WTC11 (cell line): ENCODE data around the gene CD9. TPM values are rescaled to one million over a fixed set of nuclear protein-coding genes. Genes with fewer than 3 reads are reported as not detected.

Experiments used
- ATAC-seq: fragments of 200-7000 bp; cut with Tn5 transposase; 2 replicates; pipeline ENCODE4 v1.10.0; 2021; ENCODE audit warnings: mild to moderate bottlenecking, moderate library complexity
- CTCF ChIA-PET: fragments of 300-600 bp; sonication (Branson Sonifier 250); formaldehyde crosslinking; loops from one replicate; lab custom pipeline; 2021; ENCODE audit warnings: antibody characterized with exemption; lab: Charles Lee
- POLR2A ChIA-PET: fragments of 350-600 bp; sonication (Branson Sonifier 250); formaldehyde crosslinking; loops from one replicate; lab custom pipeline; 2021; ENCODE audit warnings: antibody characterized with exemption; lab: Charles Lee
- DNase-seq: peaks from one replicate; pipeline ENCODE4 v3.0.0; 2021; ENCODE audit warnings: low spot score
- H3K27ac Mint-ChIP-seq: 2 replicates; pipeline ENCODE4 v1.8.0; 2021; ENCODE audit warnings: mixed read lengths
- H3K27me3 Mint-ChIP-seq: 2 replicates; pipeline ENCODE4 v1.8.0; 2021; ENCODE audit warnings: low read depth, mild to moderate bottlenecking, moderate library complexity, mixed read lengths
- H3K36me3 Mint-ChIP-seq: 2 replicates; pipeline ENCODE4 v1.8.0; 2021; ENCODE audit warnings: mixed read lengths
- H3K4me1 Mint-ChIP-seq: 2 replicates; pipeline ENCODE4 v1.8.0; 2022; ENCODE audit warnings: mixed read lengths
- H3K4me3 Mint-ChIP-seq: 2 replicates; pipeline ENCODE4 v1.8.0; 2021; ENCODE audit warnings: mild to moderate bottlenecking, moderate library complexity, mixed read lengths
- H3K9me3 Mint-ChIP-seq: 2 replicates; pipeline ENCODE4 v1.8.0; 2021; ENCODE audit warnings: mixed read lengths
- ATF3 ChIP-seq: sonication (generic); formaldehyde crosslinking; conservative IDR thresholded peaks from 2 replicates; pipeline ENCODE4 v1.8.1; 2022; ENCODE audit warnings: mild to moderate bottlenecking, missing genetic modification reagents
- E2F1 ChIP-seq: sonication (generic); formaldehyde crosslinking; IDR thresholded peaks from 2 replicates; pipeline ENCODE4 v1.8.0; 2022; ENCODE audit warnings: mild to moderate bottlenecking, missing genetic modification reagents
- ERG ChIP-seq: fragments of 250-450 bp; sonication (Bioruptor Pico); IDR thresholded peaks from 2 replicates; pipeline ENCODE4 v1.8.0; 2021; ENCODE audit warnings: mild to moderate bottlenecking
- GABPB1 ChIP-seq: sonication (generic); formaldehyde crosslinking; IDR thresholded peaks from 2 replicates; pipeline ENCODE4 v1.8.1; 2023; ENCODE audit warnings: mild to moderate bottlenecking, missing genetic modification reagents
- HMGXB4 ChIP-seq: sonication (generic); formaldehyde crosslinking; IDR thresholded peaks from 2 replicates; pipeline ENCODE4 v1.8.1; 2023; ENCODE audit warnings: mild to moderate bottlenecking, moderate library complexity, missing genetic modification reagents
- JUN ChIP-seq: sonication (generic); formaldehyde crosslinking; IDR thresholded peaks from 2 replicates; pipeline ENCODE4 v1.8.0; 2023; ENCODE audit warnings: mild to moderate bottlenecking, missing genetic modification reagents
- KAT7 ChIP-seq: sonication (generic); formaldehyde crosslinking; IDR thresholded peaks from 2 replicates; pipeline ENCODE4 v1.8.1; 2023; ENCODE audit warnings: missing genetic modification reagents, mild to moderate bottlenecking, borderline replicate concordance
- MYBL2 ChIP-seq: sonication (generic); formaldehyde crosslinking; IDR thresholded peaks from 2 replicates; pipeline ENCODE4 v1.8.1; 2023; ENCODE audit warnings: mild to moderate bottlenecking, moderate library complexity, missing genetic modification reagents
- NFE2L1 ChIP-seq: sonication (generic); formaldehyde crosslinking; IDR thresholded peaks from 2 replicates; pipeline ENCODE4 v1.8.1; 2023; ENCODE audit warnings: missing genetic modification reagents
- NR1H2 ChIP-seq: sonication (generic); formaldehyde crosslinking; IDR thresholded peaks from 2 replicates; pipeline ENCODE4 v1.9.0; 2021; ENCODE audit warnings: mild to moderate bottlenecking, moderate library complexity, missing genetic modification reagents
- NR3C1 ChIP-seq: sonication (generic); formaldehyde crosslinking; conservative IDR thresholded peaks from 2 replicates; pipeline ENCODE4 v1.8.1; 2023; ENCODE audit warnings: low read depth, mild to moderate bottlenecking, missing genetic modification reagents
- PRDM15 ChIP-seq: sonication (generic); formaldehyde crosslinking; IDR thresholded peaks from 2 replicates; pipeline ENCODE4 v1.8.0; 2022; ENCODE audit warnings: missing genetic modification reagents
- PRRX2 ChIP-seq: fragments of 250-450 bp; sonication (Bioruptor Pico); IDR thresholded peaks from 2 replicates; pipeline ENCODE4 v1.8.0; 2021; ENCODE audit warnings: mild to moderate bottlenecking
- SMAD4 ChIP-seq: sonication (generic); formaldehyde crosslinking; IDR thresholded peaks from 2 replicates; pipeline ENCODE4 v1.8.0; 2022; ENCODE audit warnings: mild to moderate bottlenecking, missing genetic modification reagents
- SP1 ChIP-seq: sonication (generic); formaldehyde crosslinking; conservative IDR thresholded peaks from 2 replicates; pipeline ENCODE4 v1.8.1; 2022; ENCODE audit warnings: missing genetic modification reagents
- TEAD1 ChIP-seq: sonication (generic); formaldehyde crosslinking; IDR thresholded peaks from 2 replicates; pipeline ENCODE4 v1.8.0; 2022; ENCODE audit warnings: mild to moderate bottlenecking, missing genetic modification reagents
- TP53 ChIP-seq: sonication (generic); formaldehyde crosslinking; IDR thresholded peaks from 2 replicates; pipeline ENCODE4 v1.8.1; 2023; ENCODE audit warnings: mild to moderate bottlenecking, missing genetic modification reagents
- ZBTB43 ChIP-seq: sonication (generic); formaldehyde crosslinking; IDR thresholded peaks from 2 replicates; pipeline ENCODE4 v1.8.1; 2023; ENCODE audit warnings: mild to moderate bottlenecking, missing genetic modification reagents
- ZNF121 ChIP-seq: sonication (generic); formaldehyde crosslinking; IDR thresholded peaks from 2 replicates; pipeline ENCODE4 v1.8.0; 2023; ENCODE audit warnings: missing genetic modification reagents
- ZNF232 ChIP-seq: sonication (generic); formaldehyde crosslinking; IDR thresholded peaks from 2 replicates; pipeline ENCODE4 v1.8.0; 2022; ENCODE audit warnings: mild to moderate bottlenecking, missing genetic modification reagents
- ZNF317 ChIP-seq: sonication (generic); formaldehyde crosslinking; IDR thresholded peaks from 2 replicates; pipeline ENCODE4 v1.8.1; 2023; ENCODE audit warnings: low read depth, mild to moderate bottlenecking, moderate library complexity, missing genetic modification reagents, borderline replicate concordance
- ZNF425 ChIP-seq: fragments of 250-450 bp; sonication (Bioruptor Pico); conservative IDR thresholded peaks from 2 replicates; pipeline ENCODE4 v1.9.0; 2021; ENCODE audit warnings: mild to moderate bottlenecking
- ZNF671 ChIP-seq: fragments of 250-450 bp; sonication (Bioruptor Pico); IDR thresholded peaks from 2 replicates; pipeline ENCODE4 v1.8.0; 2021; ENCODE audit warnings: mild to moderate bottlenecking
- total RNA-seq: library from RNA; stranded (reverse); gene quantifications from 3 replicates; pipeline ENCODE4 v1.2.3, GENCODE V29; 2021

The CD9 gene
- total RNA-seq, 1 experiment from 2014 or later, result 260 TPM

GRCh38 chr12:6172086-6172485 is 28.1 kb upstream of the CD9 start:
- Mint-ChIP-seq H3K27ac (no peak overlapping the region), H3K4me3 (no peak overlapping the region), H3K27me3 (no peaks in the 10 kb centered on the region), H3K4me1 (no peaks in the 10 kb centered on the region), H3K9me3 (peaks cover 6% of the 10 kb centered on the region; the same call in 1 of the 2 replicates), H3K36me3 (no peaks in the 10 kb centered on the region)
- CTCF ChIA-PET, result no interaction called here
- ATAC-seq, result no peak
- TF ChIP-seq ZNF425 (no peak), HMGXB4 (CRISPR knock-in tag) (no peak), KAT7 (CRISPR knock-in tag) (no peak), SP1 (CRISPR knock-in tag) (no peak), TEAD1 (CRISPR knock-in tag) (no peak), ZNF232 (CRISPR knock-in tag) (no peak), PRRX2 (CRISPR knock-in tag) (no peak), JUN (no peak), NFE2L1 (no peak)
- DNase-seq, result no peak
- POLR2A ChIA-PET, result no interaction called here

- Mint-ChIP-seq H3K4me3 (no peak overlapping the region), H3K27me3 (no peaks in the 10 kb centered on the region), H3K27ac (no peak overlapping the region), H3K9me3 (peaks cover 6% of the 10 kb centered on the region; the same call in 1 of the 2 replicates), H3K36me3 (no peaks in the 10 kb centered on the region), H3K4me1 (no peaks in the 10 kb centered on the region)
- ATAC-seq (no peak), DNase-seq (no peak)
- POLR2A ChIA-PET, result no interaction called here
- CTCF ChIA-PET, result interaction anchor here (1.2 to 1.3 kb wide), 2 partner anchors 23 to 105 kb away, joined by 3 to 4 read pairs; no protein-coding TSS in a partner anchor
- TF ChIP-seq ZNF425 (no peak), ZNF121 (CRISPR knock-in tag) (no peak), TP53 (CRISPR knock-in tag) (no peak), NR3C1 (CRISPR knock-in tag) (no peak), MYBL2 (CRISPR knock-in tag) (no peak), ERG (CRISPR knock-in tag) (no peak), SMAD4 (no peak), PRDM15 (CRISPR knock-in tag) (no peak), KAT7 (CRISPR knock-in tag) (no peak), ZNF317 (CRISPR knock-in tag) (no peak), GABPB1 (CRISPR knock-in tag) (no peak), E2F1 (CRISPR knock-in tag) (no peak), ZNF671 (CRISPR knock-in tag) (no peak), ZBTB43 (CRISPR knock-in tag) (no peak), NR1H2 (CRISPR knock-in tag) (no peak), PRRX2 (CRISPR knock-in tag) (no peak), ATF3 (CRISPR knock-in tag) (no peak)
These were observed 27.3 kb upstream of the CD9 start for GRCh38 chr12:6172862-6173261.
